SKM-1 (cell line): ENCODE measurements around the gene TNS3.
"Not testable (repeated sequence)": the region's sequence is repeated elsewhere in the genome, so short reads cannot be mapped to it uniquely, and the experiment has no call there.

ENCODE experiments used
- DNase-seq: peaks from one replicate; lab custom pipeline; 2025; ENCODE audit not compliant: unreplicated experiment; lab: John Stamatoyannopoulos, UW

TNS3 gene

GRCh38 chr7:47581804-47582763 is at the start of gene TNS3:
Gene TNS3 (minus strand): TSS chr7:47582111. CDS start chr7:47439636, 142,475 bp downstream.
- no peak for DNase-seq

- no peak for DNase-seq
Measured at GRCh38 chr7:47631711-47632110, 49.8 kb upstream of the TNS3 start.

GRCh38 chr7:47627580-47628283 is 45.8 kb upstream of the TNS3 start:
- DNase-seq = no peak

GRCh38 chr7:47625861-47626715 is 44.2 kb upstream of the TNS3 start:
- DNase-seq = no peak

GRCh38 chr7:47624689-47625088 is 42.8 kb upstream of the TNS3 start:
- DNase-seq = no peak

GRCh38 chr7:47622946-47623640 is 41.2 kb upstream of the TNS3 start:
- DNase-seq = no peak

- no peak for DNase-seq
Measured at GRCh38 chr7:47622586-47622945, 40.7 kb upstream of the TNS3 start.

GRCh38 chr7:47621979-47622561 is 40.2 kb upstream of the TNS3 start:
- no peak for DNase-seq

- no peak for DNase-seq
Measured at GRCh38 chr7:47621347-47621746, 39.4 kb upstream of the TNS3 start.

- DNase-seq = no peak
Measured at GRCh38 chr7:47619806-47620205, 37.9 kb upstream of the TNS3 start.

- no peak for DNase-seq
Measured at GRCh38 chr7:47617131-47617530, 35.2 kb upstream of the TNS3 start.

GRCh38 chr7:47614450-47614849 is 32.5 kb upstream of the TNS3 start:
- no peak for DNase-seq

GRCh38 chr7:47611045-47611511 is 29.2 kb upstream of the TNS3 start:
- no peak for DNase-seq

GRCh38 chr7:47610506-47611044 is 28.7 kb upstream of the TNS3 start:
- no peak for DNase-seq

- DNase-seq = no peak
Measured at GRCh38 chr7:47609803-47610452, 28.0 kb upstream of the TNS3 start.

GRCh38 chr7:47606593-47607046 is 24.7 kb upstream of the TNS3 start:
- DNase-seq = not testable (repeated sequence)

- no peak for DNase-seq
Measured at GRCh38 chr7:47605816-47606575, 24.1 kb upstream of the TNS3 start.

GRCh38 chr7:47604496-47604890 is 22.6 kb upstream of the TNS3 start:
- no peak for DNase-seq
